Measurements from ENCODE around the gene HADHA. TPM values are rescaled to one million over a fixed set of nuclear protein-coding genes. Genes with fewer than 3 reads are reported as not detected.
"Not testable (repeated sequence)": the region's sequence is repeated elsewhere in the genome, so short reads cannot be mapped to it uniquely, and the experiment has no call there.

HADHA gene
- total RNA-seq = 150 and 169 TPM in 2 replicates

GRCh38 chr2:26244309-26245230, at the start of gene HADHA, which contains the start of gene HADHB:
Gene HADHA, minus strand, starts transcription at chr2:26244632. Its CDS starts 36 bp downstream, at chr2:26244596.
Gene HADHB, plus strand, starts transcription at chr2:26244939. Its CDS starts 9,316 bp downstream, at chr2:26254255.
- peak; percentile 79 for DNase-seq (ENCODE audit: low read depth)

- peak; percentile 22 for DNase-seq (ENCODE audit: low read depth)
These were observed 48.2 kb upstream of the HADHA start for GRCh38 chr2:26292646-26293045.

DNA sequence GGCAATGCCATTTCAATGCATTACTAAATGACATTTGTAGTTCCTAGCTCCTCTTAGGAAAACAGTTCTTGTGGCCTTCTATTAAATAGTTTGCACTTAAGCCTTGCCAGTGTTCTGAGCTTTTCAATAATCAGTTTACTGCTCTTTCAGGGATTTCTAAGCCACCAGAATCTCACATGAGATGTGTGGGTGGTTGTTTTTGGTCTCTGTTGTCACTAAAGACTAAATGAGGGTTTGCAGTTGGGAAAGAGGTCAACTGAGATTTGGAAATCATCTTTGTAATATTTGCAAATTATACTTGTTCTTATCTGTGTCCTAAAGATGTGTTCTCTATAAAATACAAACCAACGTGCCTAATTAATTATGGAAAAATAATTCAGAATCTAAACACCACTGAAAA, 45.6 kb upstream of the HADHA start:
- DNase-seq (ENCODE audit: low read depth) = no peak

- DNase-seq (ENCODE audit: low read depth) = no peak
These were observed 41.5 kb upstream of the HADHA start for GRCh38 chr2:26285931-26286330.

DNA sequence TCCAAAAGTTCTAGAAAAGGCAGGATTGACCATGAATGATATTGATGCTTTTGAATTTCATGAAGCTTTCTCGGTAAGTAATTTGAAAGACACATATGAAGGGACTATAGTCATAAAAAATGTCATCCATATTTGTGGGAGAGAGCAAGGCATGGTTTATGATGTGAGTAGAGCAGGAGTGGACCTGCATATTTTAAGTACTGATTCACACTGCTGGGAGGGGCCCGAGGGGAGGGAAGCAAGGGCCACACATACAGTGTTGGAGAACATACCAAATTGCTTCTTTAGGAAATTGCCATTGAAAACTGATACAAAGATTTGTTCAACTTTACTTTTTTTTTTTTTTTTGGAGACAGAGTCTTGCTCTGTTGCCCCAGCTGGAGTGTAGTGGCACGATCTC, 39.7 kb upstream of the HADHA start:
- DNase-seq (ENCODE audit: low read depth) = peak; percentile 23

DNA sequence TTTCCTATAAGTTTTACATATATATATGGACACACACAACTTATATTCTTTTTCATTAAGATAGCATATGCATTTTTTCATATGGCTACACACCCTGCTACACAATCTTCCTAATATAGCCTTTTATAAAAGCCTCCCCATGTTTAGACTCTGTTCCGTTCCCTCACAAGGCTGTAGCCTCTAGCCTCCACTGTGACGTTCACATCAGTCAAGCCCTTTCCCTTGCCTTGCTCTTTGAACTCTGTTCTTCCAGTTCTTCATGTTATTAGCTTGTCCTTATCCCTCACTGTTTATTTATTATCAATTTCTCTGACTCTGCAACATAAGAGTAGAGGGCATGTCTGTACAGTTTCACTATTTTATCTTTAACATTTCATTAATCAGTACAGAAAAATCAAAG, 39.2 kb upstream of the HADHA start:
- DNase-seq (ENCODE audit: low read depth) = no peak

DNA sequence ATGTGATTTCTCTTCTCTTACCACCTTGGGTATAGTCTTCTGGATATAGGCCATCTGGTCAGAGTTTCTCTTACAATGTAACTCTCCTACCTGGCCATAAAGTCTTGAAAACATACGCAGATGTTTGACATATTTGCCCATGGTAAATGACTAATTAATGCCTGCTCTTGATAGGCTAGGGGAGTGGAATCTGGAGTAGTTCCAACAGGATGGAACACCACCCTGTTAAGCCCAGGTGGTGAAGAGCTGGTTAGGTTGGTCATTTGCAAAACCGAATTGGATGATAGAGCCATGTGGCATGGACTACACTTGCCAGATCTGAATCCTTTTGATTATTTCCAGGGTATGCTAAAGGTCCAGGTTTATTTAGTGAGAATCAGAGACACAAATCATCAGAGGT, 36.8 kb upstream of the HADHA start:
- DNase-seq (ENCODE audit: low read depth) = no peak

GRCh38 chr2:26279886-26280285, 35.5 kb upstream of the HADHA start:
- DNase-seq (ENCODE audit: low read depth) = no peak

GRCh38 chr2:26276484-26277227, 32.2 kb upstream of the HADHA start:
- no peak for DNase-seq (ENCODE audit: low read depth)

DNA sequence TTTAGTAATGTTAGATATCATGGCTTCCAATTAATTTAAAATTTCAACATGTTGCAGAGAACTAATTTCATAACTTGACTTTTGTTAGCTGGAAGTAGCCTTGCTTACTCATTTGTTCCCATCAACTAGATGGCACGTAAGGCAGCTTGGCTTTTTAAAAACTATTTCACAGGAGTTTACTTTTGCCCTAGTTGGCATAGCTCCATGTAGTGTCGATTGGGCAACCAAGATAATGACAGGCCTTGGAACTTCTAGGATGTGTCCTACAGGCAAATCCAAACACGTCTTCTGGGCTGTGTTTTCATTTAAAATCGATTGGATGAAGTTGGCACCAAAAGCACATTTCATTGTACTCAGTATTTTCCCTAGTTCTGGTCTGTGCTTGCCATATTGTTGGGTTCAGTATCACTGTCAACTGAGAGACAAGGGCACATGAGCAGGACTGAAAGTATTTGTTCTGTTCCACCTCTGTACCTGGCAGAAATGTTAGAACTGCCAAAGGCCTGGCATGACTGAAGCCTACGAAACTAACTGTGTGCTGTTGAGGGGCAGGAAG, 29.7 kb upstream of the HADHA start:
- peak; percentile 95 for DNase-seq (ENCODE audit: low read depth)

DNA sequence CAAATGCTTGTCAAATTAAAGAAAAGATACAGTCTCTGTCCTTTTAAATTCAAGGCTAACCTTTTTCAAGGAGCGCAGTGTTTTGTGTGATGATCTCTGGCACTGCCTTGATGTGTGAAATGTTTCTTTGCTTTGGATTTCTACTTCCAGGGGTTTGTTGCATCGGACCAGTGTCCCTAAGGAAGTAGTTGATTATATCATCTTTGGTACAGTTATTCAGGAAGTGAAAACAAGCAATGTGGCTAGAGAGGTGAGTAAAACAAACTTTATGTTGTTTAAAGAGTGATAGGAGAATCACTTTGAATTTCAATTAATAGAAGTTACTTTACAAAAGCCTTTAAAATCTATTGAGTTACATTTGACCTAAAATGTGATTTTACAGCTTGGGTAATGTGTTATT, 29.1 kb upstream of the HADHA start:
- DNase-seq (ENCODE audit: low read depth) = no peak

DNA sequence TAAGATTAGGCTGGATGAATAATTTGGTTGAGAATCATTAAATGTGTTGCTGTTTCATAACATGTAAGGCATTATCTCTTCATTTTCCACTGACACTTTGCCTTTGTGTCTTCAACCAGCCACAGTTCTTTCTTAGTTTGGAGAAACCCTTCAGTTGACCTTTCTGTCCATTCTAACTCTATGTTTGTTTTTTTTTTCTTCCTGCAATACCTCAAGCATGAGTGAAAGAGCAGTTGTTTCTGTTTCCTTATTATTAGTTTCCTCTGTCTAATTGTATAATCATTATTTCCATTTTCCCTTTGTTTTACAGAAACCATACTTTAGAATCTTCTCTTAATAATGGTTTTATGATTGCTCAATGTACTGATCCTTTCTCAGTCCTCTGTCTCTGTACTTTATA, 25.9 kb upstream of the HADHA start:
- DNase-seq (ENCODE audit: low read depth) = no peak

- no peak for DNase-seq (ENCODE audit: low read depth)
These were observed 25.2 kb upstream of the HADHA start for GRCh38 chr2:26269571-26270158.

- DNase-seq (ENCODE audit: low read depth) = not testable (repeated sequence)
These were observed 24.4 kb upstream of the HADHA start for GRCh38 chr2:26268670-26269385.

DNA sequence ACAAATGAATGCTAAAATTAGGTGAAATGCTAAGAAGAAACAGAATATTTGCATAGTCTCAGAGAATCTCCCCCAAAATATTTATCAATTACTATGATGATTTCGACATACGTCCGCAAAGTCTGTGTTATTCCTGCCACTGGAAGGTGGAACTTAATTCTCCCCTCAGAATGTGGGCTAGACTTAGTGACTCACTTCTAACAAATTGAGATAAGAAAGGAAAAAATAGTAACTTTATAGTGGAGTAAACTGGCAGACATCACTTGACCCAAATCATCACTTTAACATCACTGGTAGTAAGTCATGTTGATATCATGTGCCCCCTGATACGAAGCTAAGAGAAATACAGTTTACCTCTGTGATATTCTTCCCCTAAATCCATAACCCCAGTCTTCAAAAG, 23.8 kb upstream of the HADHA start:
- DNase-seq (ENCODE audit: low read depth) = no peak

DNA sequence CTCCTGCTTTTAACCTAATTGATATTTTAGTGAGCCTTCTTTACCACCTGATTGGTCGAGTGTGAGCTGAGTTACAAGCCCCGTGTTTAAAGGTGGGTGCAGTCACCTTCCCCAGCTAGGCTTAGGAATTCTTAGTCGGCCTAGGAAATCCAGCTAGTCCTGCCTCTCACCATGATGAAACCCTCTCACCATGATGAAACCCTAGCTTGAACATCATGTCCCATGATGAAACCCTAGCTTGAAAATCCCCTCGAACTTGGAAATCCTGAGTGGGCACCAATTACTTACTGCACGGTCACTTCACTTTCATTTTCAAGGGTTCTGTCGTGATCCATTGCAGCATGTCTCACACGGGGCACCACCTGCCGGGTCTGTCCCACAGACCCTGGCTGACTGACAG, 14.4 kb upstream of the HADHA start:
- not testable (repeated sequence) for DNase-seq (ENCODE audit: low read depth)

- no peak for DNase-seq (ENCODE audit: low read depth)
These were observed 11.4 kb upstream of the HADHA start for GRCh38 chr2:26255759-26256384.

GRCh38 chr2:26251893-26252292, 7.5 kb upstream of the HADHA start:
- DNase-seq (ENCODE audit: low read depth) = no peak

GRCh38 chr2:26249625-26250024, 5.2 kb upstream of the HADHA start:
- DNase-seq (ENCODE audit: low read depth) = no peak

DNA sequence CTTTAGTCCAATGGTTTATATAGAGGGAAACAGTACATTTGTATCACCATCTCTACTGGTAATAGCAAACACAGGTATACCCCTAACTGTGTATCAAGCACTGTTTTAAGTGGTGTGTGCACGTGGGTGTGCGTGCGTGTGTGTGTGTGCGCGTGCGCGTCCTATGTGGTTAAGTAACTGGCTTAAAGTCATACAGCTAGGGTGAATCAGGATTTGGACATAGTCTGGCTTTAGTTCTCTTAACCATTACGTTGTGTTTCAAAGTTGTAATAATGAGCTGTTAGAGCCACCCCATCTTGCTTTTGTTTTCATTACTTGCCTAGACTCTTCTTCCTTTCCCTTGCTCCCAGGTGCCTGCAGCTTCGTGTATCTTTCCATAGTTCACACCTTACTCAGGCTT, 2.4 kb upstream of the HADHA start:
- peak; percentile 15 for DNase-seq (ENCODE audit: low read depth)

- DNase-seq (ENCODE audit: low read depth) = peak; percentile 29
These were observed 1.4 kb upstream of the HADHA start for GRCh38 chr2:26245810-26246209.
